Measurements from ENCODE around the gene GMIP.

The GMIP gene

DNA sequence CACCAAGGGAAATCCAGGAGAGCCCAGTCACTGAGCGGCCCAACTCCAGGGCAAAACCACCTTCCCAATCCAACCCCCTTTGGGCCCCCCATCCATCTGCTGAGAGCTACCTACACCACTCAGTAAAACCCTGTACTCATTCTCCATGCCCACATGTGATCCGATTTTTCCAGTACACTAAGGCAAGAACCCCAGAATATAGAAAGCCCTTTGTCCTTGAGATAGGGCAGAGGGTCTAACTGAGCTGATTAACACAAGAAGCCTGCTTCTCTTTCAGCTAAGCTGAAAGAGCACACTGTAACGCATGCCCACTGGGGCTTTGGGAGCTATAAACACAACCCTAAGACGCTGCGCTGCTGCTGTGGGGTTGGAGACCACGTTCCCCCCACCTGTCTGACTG lies 61.0 kb downstream of the GMIP start:
- Histone ChIP-seq H3K9me3 (ENCODE audit: severe bottlenecking) (no peaks in the 10 kb centered on the region), H3K27ac (peak overlapping the region; percentile 57), H3K27me3 (ENCODE audit: insufficient read depth, low read depth, severe bottlenecking) (no peaks in the 10 kb centered on the region), H3K36me3 (no peaks in the 10 kb centered on the region), H3K4me3 (ENCODE audit: low read depth, low read length) (no peak overlapping the region)
- DNase-seq, result peak; percentile 31
- TF ChIP-seq, protein P1, sequence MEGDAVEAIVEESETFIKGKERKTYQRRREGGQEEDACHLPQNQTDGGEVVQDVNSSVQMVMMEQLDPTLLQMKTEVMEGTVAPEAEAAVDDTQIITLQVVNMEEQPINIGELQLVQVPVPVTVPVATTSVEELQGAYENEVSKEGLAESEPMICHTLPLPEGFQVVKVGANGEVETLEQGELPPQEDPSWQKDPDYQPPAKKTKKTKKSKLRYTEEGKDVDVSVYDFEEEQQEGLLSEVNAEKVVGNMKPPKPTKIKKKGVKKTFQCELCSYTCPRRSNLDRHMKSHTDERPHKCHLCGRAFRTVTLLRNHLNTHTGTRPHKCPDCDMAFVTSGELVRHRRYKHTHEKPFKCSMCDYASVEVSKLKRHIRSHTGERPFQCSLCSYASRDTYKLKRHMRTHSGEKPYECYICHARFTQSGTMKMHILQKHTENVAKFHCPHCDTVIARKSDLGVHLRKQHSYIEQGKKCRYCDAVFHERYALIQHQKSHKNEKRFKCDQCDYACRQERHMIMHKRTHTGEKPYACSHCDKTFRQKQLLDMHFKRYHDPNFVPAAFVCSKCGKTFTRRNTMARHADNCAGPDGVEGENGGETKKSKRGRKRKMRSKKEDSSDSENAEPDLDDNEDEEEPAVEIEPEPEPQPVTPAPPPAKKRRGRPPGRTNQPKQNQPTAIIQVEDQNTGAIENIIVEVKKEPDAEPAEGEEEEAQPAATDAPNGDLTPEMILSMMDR (IDR thresholded peaks at IDR 0.05; ENCODE audit: low read depth, low read length), result no peak

DNA sequence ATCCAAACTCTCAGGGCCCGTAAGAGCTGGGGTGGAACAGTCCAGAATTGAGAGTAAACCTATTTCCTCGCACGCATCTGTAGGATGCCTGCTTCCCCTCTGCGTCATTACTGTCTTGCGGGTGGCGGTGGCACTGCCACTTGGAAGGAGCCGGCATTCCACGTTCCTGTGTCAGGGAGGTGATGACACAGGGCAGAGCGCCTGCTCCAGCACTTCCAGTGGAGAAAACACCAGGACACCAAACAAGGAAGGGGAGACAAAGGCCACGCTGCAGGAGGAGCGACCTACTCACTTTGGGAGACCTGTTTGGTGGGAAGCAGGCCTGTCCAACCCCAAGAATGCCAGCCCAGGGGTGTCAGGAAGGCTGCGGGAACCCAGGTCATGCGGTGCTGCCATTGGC lies 62.1 kb downstream of the GMIP start:
- no peaks in the 10 kb centered on the region for H3K27me3 ChIP-seq (ENCODE audit: insufficient read depth, low read depth, severe bottlenecking)
- no peak for DNase-seq
- no peak overlapping the region for H3K27ac ChIP-seq

DNA sequence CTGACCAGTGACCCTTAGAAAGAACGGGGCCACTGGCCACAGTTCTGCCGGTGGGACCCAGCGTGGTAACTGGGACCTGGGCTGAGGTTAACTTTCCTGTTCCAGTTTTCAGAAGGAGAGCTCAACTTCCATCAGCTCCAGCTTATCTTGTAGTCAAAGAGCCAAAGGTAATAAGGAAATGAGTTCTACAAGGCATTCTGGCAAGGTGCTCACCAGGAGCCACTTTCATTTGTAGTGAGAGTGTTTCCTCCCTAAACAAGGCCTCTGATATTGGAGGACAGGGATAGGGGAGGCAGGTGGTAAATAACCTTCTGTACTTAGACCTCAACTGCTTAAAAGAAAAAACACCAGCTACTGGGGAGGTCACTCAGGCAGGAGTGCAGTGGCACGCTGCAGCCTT lies 63.0 kb downstream of the GMIP start:
- H3K9me3 ChIP-seq (ENCODE audit: severe bottlenecking), result no peaks in the 10 kb centered on the region
- peak overlapping the region; percentile 19 for H3K27ac ChIP-seq
- TF ChIP-seq, protein P1 (IDR thresholded peaks at IDR 0.05; ENCODE audit: low read depth, low read length), result no peak
- no peak for DNase-seq
- no peak overlapping the region for H3K4me3 ChIP-seq (ENCODE audit: low read depth, low read length)
- no peaks in the 10 kb centered on the region for H3K36me3 ChIP-seq
- H3K27me3 ChIP-seq (ENCODE audit: insufficient read depth, low read depth, severe bottlenecking), result no peaks in the 10 kb centered on the region

More for the DNA sequence above, 62.1 kb downstream of the GMIP start:
- H3K4me3 ChIP-seq (ENCODE audit: low read depth, low read length), result no peak overlapping the region
- H3K36me3 ChIP-seq, result no peaks in the 10 kb centered on the region
- H3K9me3 ChIP-seq (ENCODE audit: severe bottlenecking), result no peaks in the 10 kb centered on the region
- TF ChIP-seq, protein P1 (IDR thresholded peaks at IDR 0.05; ENCODE audit: low read depth, low read length), result no peak

DNA sequence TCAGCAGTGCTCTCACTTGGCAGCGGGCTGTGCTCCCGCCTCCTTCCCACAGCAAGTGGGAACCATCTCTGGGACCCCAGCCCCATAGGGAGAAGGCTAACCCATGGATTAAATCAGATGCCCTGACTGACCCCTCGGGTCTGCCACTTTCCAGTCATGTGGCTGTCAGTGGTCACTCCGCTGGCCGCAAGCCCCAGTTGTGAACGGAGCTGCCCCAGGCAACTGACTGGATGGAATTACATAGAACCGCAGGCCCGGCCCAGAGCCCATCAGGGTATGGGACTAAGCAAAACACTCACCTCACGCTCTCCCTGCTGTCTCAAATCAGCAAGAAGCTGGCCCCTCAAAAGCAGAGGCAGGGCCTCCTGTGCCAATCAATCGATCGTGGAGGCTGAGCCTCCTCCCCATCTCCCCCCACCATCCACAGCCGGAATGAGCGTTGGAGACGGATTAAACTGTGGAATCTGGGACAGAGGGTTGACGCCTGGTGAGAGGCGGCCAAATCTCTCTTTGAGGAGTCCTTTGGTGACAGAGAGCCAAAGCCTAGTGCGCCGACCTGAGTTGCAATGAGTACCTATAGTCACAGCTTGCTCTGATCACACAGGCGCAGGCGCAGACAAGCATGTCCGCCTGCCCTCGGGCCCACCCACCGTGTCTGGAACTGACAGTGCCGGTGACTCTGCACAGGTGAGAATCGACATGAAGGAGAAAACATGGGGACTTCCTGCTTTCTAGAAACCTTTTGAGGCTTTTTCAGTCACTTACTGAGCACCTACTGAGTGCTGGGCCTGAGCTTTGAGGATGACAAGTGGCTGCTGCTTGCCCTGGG lies 63.7 kb downstream of the GMIP start:
- H3K9me3 ChIP-seq (ENCODE audit: severe bottlenecking), result no peaks in the 10 kb centered on the region
- H3K4me3 ChIP-seq (ENCODE audit: low read depth, low read length), result peak overlapping the region; percentile 17
- TF ChIP-seq, protein P1 (IDR thresholded peaks at IDR 0.05; ENCODE audit: low read depth, low read length), result no peak
- no peaks in the 10 kb centered on the region for H3K27me3 ChIP-seq (ENCODE audit: insufficient read depth, low read depth, severe bottlenecking)
- H3K36me3 ChIP-seq, result no peaks in the 10 kb centered on the region
- peak overlapping the region; percentile 19 for H3K27ac ChIP-seq
- DNase-seq, result peak; percentile 54
